ENCODE data around the gene CALM1.

CALM1 gene

DNA sequence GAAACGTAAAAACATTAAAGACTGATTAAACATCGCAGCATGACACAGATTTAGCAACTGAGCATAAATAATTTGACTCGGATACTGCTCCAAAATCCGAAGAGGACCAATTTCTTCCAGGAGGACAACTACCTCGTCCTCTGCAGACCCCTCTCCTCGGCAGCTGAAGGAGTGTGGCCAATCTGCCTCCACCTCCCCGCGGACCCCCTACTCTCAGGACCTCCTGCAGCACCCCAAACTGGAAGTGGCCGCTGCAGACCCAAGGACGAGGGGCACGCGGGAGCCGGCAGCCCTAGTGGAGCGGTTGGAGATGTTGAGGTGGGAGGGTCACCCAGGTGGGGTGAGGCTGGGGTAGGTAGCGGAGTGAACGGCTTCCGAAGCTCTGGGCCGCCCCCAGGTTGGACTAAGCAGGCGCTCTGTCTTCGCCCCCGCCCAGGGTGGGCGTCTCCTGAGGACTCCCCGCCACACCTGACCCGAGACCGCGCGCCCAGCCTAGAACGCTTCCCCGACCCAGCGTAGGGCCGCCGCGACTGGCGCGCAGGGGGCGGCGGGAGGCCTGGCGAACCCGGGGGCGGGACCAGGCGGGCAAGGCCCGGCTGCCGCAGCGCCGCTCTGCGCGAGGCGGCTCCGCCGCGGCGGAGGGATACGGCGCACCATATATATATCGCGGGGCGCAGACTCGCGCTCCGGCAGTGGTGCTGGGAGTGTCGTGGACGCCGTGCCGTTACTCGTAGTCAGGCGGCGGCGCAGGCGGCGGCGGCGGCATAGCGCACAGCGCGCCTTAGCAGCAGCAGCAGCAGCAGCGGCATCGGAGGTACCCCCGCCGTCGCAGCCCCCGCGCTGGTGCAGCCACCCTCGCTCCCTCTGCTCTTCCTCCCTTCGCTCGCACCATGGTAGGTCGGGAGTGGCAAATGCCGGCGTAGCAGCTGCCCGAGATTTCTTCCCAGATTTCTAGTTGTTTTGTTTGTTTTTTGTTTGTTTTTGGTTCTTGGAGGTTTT is at the start of gene CALM1:
TSS of gene CALM1 (plus strand) at position 689 of the 999 bp plus-strand sequence. CDS start at position 891, 202 bp downstream.
- peak; percentile 91 for DNase-seq (ENCODE audit: low read depth)

DNA sequence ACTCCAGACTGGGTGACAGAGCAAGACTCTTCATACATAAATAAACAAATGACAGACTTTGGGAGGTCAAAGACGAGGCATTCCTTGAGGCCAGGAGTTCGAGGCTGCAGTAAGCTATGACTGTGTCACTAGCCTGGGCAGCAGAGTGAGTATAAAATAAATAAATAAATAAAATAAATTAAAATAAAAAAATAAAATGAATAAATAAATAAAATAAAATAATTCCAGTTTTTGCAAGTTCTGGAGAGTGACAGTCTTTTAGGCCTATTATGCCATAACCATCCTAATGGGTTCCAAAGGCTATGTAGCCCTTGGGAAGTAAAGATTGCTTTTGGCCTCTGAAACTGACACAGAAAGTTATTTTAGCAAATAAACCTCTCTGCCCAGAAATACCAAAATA is 48.6 kb upstream of the CALM1 start:
- DNase-seq (ENCODE audit: low read depth), result no peak

DNA sequence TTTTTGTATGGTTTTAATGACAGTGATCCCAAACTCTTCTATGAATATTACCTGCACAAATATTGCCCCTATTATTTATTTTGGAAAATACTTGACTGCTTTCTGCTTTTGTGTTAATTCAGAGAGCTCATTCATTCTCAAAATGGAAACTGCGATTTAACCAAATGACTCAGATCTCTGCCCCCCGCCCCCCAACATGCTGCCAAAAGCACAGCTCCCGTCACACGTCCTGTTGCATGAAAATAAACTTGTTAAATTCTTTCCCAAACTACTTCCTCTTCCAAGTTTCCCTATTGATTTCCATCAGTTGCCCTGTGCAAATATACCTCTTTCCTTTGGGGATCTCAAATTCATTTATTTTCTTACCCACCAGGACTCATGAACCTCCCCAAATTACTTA is 47.1 kb upstream of the CALM1 start:
- no peak for DNase-seq (ENCODE audit: low read depth)

DNA sequence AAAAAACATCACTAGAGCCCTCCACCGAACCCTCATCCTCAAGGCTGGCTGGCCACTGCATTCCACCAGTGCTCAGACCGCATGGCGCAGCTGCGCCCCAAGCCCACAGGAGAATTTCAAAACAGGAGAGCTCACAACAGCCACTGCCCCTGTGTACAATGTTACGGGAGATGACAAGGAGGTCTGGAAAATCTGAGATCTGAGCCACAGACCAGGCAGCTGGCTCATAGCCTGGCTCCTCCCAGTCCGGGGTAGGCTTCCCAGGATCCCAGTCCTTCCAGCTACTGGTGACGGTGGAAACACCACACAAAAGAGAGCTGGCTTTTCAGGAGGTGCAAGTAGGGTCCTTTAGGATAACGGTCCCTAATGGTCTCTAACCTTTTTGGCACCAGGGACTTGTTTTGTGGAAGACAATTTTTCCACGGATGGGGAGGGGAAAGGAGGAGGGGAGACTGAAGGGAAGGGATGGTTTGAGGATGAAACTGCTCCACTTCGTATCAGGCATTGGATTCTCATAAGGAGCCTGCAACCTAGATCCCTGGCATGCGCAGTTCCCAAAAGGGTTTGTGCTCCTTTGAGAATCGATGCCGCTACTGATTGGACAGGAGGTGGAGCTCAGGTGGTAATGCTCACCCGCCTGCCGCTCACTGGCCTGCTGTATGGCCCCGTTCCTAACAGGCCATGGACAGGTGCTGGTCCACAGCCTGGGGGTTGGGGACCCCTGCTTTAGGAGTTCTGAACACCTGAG is 42.1 kb upstream of the CALM1 start:
- no peak for DNase-seq (ENCODE audit: low read depth)

DNA sequence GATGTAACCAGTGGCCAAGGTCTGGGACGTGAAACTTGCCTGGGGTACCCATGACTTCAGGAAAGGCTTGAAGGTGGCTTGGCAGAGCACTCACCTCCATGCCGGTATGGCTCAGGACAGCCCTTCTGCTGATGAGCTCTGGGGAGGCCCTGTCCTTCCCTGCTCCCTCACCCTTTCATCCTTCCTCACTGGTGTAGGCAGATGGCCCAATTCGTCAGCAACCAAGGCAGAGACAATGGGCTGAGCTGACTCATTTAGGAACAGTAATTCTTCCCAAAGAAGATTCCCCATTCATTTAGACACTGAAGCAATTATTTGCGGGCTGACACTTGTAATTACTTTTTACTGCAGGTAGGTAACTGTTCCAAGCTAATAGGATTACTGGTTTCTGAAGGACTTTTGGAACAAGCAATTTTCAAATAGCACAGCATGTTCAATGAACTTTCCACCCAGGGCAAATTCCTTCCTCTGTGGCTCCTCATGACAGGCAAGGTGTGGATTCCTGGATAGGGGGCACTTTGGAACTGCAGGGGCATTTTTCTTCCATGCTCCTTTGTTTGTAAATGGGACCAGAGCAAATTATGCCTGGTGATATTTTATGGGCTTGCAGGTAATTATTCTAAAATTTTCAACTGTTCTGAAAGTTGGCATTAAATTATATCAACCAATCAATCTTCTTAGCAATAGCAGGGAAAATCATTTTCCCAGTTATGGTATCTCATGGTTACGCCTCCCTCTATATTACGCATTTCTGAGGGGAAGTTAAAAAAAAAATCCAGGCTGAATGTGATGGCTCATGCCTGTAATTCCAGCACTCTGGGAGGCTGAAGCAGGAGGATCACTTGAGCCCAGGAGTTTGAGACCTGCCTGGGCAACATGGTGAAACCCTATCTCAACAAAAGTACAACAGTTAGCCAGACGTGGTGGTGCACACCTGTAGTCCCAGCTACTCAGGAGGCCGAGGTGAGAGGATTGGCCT is 41.0 kb upstream of the CALM1 start:
- DNase-seq (ENCODE audit: low read depth), result no peak

DNA sequence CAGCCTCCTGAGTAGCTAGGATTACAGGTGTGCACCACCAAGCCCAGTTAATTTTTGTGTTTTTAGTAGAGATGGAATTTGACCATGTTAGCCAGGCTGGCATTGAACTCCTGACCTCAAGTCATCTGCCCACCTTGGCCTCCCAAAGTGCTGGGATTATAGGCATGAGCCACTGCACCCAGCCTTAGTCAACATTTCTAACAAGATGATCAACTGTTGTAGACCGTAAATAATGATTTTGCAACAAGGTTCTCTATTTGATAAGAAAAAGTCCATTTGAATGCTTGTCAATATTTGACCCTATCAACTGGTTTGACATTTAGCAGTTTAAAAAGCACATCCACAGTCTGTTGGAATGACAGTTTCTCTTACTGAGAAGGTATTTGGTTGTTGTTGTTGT is 39.9 kb upstream of the CALM1 start:
- no peak for DNase-seq (ENCODE audit: low read depth)

DNA sequence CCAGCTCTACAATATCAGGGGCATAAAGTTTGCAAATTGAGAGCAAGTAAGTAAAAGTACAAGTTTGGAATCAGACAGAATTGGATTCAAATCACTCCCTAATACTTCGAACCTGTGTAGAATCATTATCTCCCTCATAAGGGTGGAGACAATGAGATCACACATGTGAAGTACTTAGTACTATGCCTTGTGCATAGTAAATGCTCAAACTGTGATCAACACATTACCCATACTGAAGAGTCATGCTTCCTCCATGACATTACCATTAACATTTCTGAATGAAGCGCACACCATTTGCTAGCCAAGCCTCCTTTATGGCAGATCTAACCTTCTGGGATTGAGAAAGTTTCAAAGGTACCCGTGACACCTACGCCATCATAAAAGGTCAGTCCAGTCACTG is 38.5 kb upstream of the CALM1 start:
- DNase-seq (ENCODE audit: low read depth), result no peak

DNA sequence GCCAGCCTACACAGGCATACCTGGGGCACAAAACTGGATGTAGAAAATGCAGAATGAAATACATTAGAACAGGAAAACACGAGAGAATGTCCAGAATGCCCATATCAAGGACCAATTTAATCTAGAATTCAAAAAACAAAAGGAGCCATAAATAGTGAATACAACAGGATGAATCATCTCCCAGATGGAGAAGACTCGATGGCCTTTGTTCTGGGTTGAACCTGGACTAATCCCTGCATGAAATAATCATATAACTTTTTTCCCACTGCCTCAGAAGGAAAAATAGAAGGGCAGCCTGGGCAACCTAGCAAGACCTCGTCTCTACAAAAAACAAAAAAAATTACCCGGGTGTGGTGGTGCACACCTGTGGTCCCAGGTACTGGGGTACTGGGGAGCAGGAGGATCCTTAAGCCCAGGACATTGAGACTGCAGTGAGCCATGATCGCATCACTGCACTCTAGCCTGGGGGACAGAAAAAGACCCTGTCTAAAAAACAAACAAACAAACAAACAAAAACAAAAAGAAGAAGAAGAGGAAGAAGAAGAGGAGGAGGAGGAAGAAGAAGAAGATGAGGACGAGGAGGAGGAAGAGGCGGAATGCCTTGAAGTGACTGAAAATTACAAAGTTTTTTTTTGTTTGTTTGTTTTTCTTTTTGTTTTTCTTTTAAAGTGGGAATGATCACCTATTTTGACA is 34.8 kb upstream of the CALM1 start:
- no peak for DNase-seq (ENCODE audit: low read depth)

DNA sequence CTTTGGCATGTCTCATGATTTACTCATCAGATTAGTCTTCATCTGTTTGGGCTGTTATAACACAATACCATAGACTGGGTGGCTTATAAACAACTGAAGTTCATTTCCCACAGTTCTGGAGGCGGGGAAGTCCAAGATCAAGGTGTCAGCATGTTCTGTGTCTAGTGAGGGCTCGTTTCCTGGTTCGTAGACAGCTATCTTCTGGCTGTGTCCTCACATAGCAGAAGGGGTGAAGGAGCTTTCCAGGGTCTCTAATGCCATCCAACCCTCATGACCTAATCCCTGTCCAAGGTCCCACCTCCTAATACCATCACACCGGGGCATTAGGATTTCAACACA is 34.3 kb upstream of the CALM1 start:
- DNase-seq (ENCODE audit: low read depth), result no peak

DNA sequence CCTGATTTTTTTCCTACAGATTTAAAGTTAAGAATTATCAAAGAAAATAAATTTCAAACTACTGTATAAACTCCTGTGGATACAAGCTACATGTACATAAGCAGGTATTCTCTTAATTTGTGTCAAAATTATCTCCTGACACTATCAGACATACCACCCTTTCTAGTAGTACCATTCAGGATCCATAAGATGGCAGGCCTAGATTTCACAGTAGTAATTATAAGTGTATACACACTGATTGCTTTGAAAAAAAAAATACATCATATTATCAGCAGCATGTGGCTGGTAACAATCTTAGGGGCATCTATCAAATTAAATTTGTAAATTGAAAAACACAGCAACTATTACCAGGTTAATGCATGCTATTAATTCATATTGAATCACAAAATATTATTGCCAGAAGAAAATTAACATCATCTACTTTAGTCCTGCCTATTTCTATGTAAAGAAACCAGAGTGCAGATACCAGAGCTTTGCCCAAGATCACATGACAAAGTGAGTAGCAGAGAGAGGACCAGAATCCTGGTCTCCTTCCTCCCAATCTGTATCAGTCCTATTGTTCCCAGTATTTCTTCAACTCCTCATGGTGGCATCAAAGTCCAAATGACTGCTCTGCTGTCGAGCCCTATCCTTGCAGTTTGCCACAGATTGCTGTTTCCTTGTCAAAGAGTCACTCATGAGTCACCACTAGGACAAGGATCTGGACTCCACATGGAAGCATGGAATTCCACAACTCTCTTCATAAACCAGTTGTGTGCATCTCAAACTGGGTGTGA is 27.7 kb upstream of the CALM1 start:
- no peak for DNase-seq (ENCODE audit: low read depth)

DNA sequence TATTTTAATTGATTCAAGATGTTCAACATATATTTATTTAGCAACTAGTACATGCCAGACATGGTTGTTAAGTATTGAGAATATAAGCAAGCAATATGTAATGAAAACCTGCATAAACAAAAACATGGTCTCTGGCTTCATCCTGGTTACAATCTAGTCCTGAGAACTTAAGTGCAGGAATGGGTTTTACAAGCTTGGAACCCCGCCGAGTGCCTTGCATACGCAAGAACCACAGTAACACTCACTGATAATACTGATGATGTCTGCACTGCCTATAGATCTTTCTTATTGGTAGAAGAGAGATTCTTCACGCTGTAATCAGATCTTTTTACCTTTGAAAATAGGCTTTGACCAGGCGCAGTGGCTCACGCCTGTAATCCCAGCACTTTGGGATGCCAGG is 22.9 kb upstream of the CALM1 start:
- DNase-seq (ENCODE audit: low read depth), result no peak

DNA sequence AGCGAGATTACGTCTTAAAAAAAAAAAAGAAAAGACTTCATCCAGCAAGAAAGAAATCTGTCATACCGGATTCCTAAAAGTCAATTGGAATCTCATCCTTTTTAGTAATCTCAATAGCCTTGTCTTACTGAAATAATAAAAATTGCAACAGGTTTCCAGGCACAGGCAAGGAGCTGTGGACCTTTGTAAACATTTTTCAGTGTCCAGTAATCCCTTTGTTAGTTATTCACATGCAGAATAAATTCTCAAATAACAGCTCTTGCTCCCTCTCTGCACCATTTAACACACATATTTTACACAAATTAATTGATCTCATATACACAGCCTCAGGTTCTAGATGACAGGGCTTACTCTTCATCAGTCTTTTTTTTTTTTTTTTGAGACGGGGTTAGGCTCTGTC is 22.0 kb upstream of the CALM1 start:
- DNase-seq (ENCODE audit: low read depth), result no peak

DNA sequence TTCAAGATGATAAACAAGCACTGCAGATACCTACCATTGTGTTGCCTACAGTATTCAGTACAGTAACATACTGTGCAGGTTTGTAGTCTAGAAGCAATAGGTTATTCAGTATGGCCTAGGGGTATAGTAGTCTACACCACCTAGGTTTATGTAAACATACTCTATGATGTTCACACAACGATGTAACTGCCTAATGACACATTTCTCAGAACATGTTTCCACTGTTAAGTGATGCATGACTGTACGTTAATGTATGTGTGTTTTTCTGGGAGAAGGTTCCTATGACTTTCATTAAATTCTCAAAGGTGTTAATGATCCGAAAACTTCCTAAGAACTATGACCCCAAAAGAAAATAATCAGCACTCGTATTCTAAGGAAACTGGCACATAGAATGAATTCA is 20.9 kb upstream of the CALM1 start:
- no peak for DNase-seq (ENCODE audit: low read depth)

DNA sequence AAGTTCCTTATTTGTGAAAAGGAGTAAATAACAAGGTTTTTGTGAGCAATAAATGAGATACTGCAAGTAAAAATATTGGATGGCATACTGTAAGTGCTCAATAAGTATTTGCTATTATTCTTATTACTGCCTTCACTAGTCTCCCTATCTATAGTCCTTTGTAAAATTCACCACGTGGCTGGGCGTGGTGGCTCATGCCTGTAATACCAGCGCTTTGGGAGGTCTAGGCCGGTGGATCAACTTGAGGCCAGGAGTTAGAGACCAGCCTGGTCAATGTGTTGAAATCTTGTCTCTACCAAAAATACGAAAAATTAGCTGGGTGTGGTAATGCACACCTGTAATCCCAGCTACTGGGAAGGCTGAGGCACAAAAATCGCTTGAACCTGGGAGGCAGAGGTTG is 18.6 kb upstream of the CALM1 start:
- no peak for DNase-seq (ENCODE audit: low read depth)

DNA sequence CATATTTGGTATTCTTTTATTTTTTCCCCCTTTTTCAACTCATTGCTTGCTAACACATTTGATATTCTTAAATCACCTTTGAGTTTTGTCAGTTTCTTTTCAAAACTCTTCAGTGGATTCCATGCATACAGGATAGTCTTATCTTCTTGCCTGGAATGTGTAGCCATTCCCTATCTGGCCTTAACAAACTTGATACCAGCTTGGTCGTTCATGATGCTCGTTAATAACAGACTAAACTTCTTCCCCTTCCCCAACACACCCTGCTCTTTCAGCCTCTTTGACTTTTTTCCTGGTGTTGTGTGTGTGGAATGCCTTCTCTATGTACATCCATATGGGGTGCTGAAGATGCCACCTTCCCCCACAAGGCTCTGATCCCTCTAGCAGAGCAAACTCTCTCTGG is 17.7 kb upstream of the CALM1 start:
- DNase-seq (ENCODE audit: low read depth), result no peak

DNA sequence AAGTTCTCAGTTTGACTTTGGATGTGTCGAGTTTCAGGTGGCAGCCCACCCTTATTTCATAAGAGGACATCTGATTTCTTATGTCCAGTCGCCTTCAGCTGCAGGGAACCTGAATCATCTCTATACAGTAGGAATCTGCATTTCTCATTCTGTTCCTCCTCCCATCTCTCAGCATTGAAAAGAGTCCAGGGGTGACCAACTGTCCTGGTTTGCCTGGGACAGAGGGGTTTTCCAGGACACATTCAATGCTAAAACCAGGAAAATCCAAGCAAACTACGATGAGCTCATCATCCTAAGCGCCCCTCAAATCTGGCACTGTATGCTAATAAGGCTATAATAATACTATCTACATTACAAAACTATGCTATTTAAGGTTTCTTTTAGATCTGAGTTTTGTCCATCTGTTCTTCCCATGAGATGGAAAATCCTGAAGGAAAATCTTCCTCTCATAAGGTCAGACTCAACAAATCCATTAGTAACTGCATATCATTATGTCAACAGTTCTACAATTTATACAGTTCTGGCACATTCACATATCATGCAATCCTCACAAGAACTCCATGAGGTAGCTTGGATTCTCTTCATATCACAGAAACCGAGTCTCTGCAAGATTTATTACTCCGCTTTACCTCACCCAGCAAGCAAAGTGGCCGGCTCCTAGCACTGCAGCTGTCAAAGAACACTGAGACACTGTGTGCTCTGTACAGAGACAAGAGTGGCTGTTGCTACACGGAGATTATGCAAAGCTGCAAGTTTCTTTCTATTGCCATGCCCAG is 15.6 kb upstream of the CALM1 start:
- no peak for DNase-seq (ENCODE audit: low read depth)

DNA sequence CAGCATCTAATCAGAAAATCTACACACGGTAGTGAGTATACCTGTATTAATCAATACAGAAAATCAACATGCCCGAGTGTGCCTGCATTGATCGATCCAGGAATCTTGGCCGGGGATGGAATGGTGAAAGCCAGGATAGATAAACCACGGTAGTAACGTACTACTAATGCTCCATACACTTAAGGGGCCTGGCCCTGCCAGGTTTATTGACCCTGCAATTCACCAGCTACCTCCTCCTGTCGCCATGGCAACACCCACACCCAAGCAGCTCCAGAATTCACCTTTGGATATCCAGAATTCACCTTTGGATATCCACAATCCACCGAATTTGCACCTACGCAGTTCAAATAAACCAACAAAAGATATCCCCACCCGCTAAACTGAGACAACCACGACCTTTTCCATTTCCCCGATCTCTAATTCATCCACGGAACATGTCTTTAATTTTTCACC is 14.8 kb upstream of the CALM1 start:
- DNase-seq (ENCODE audit: low read depth), result no peak

DNA sequence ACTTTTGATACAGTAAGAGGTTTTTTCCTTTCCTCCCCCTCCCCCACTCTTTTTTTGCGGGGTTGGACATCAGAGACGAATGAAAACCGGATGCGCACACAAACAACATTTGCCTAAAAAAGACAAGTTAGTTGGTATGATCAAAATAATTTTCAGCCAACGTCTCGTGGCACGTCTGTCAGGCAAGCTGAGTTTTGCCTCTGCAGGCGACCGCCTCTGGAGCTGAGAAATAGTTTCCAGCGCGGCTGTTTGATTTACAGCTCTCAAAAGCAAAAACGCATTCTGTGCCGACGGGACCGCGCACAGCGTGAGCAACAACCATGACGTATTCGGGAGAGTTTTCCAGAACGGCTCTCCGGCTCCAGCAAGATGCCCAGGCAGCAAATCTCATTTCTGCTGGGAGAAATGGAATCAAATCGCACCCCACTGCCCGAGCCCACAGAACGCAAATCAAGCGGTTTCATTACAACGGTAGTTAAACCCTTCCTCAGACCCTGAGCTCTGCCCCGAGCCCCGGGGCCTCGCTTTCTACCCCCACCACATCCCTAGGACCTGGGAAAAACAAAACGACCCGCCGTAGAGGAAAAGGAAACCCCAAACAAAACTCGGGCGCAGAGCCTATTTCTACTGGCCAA is 14.2 kb upstream of the CALM1 start:
- DNase-seq (ENCODE audit: low read depth), result peak; percentile 38

DNA sequence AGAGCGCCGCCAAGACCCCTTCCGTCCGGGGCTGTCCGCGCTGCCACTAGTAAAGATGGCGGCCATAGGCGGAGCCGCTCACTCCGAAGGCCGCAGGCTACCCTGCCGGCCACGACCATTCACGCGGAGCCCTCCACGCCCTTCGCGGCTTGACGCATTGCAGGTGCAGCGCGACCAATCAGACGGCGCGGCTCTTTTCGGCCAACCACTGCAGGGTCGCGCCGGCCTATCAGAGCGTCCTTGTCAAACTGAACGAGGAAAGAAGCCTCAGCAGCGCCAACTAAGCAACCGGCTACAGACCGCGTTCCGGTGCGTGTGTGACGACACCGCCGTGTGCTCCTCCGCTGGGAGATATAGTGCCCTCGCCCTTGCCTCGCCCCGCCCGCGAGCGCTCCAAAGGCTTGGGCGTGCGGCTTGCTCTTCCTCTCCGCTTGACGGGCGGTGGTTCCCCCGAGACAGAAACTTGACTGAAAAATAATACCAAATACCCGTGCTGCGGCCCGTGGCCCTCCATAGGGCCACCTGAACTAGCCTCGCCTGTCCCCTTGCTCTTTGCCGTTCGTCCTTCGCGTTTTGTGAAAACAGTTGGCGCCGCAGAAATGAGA is 13.6 kb upstream of the CALM1 start:
- DNase-seq (ENCODE audit: low read depth), result peak; percentile 96
